HCT116 (cell line): ENCODE data around the gene NPTX1. TPM values are rescaled to one million over a fixed set of nuclear protein-coding genes. Genes with fewer than 3 reads are reported as not detected.

Experiments used
- ATAC-seq: fragments of 200-7000 bp; cut with Tn5 transposase; 2 replicates; pipeline ENCODE4 v1.9.1; 2020; ENCODE audit warnings: mild to moderate bottlenecking, moderate library complexity
- BruUV-seq: library from RNA; stranded (reverse); fragments of 400-500 nt; replicated peaks from 2 replicates; lab custom pipeline; 2021; lab: Mats Ljungman, UMichigan
- CTCF ChIA-PET: fragments of 300-600 bp; sonication (Branson Sonifier 250); formaldehyde crosslinking; loops from one replicate; lab custom pipeline; 2021; ENCODE audit warnings: antibody characterized with exemption; lab: Charles Lee
- POLR2A ChIA-PET: fragments of 300-600, 350-600 bp; sonication (Branson Sonifier 250); formaldehyde crosslinking; loops from one replicate; lab custom pipeline; 2021; ENCODE audit warnings: antibody characterized with exemption; lab: Charles Lee
- RAD21 ChIA-PET, 2 experiments: fragments of 300-600 bp; sonication (Branson Sonifier 250); formaldehyde crosslinking; loops; one replicate each; lab custom pipeline; 2023; ENCODE audit warnings: low total read pairs in 2 of 2; ENCODE audit not compliant: uncharacterized antibody in 2 of 2, unreplicated experiment in 2 of 2, low non-redundant PET in 1 of 2; lab: Charles Lee
- DNase-seq: peaks from one replicate; pipeline ENCODE4 v3.0.0-alpha.2; 2010; ENCODE audit warnings: low read depth, low spot score
- H2AFZ ChIP-seq: fragments of 200-600 bp; shearing (Covaris generic), sonication (generic); 2 replicates; pipeline ENCODE4 v1.6.1; 2017; ENCODE audit warnings: low read depth, mixed run types, mixed read lengths, antibody characterized with exemption, low read length; ENCODE audit not compliant: poor library complexity, severe bottlenecking
- H3K27ac ChIP-seq: 2 replicates; pipeline ENCODE4 v1.5.1; 2012; ENCODE audit warnings: low read depth, low read length
- H3K27me3 ChIP-seq: fragments of 200-600 bp; sonication (generic); 2 replicates; pipeline ENCODE4 v1.6.1; 2016; ENCODE audit warnings: mixed run types, low read length, mixed read lengths; ENCODE audit not compliant: insufficient read depth
- H3K36me3 ChIP-seq, 2 experiments: fragments of 200-500 bp in 1 of 2; fragments of 200-600 bp in 1 of 2; sonication (Bioruptor generic) in 1 of 2; sonication (generic) in 1 of 2; 2 replicates each; pipeline versions ENCODE4 v1.5.1 to v1.6.1; 2014 to 2016; ENCODE audit warnings: low read length in 2 of 2, inconsistent platforms in 1 of 2, mixed read lengths in 1 of 2, mixed run types in 1 of 2; ENCODE audit not compliant: insufficient read depth in 2 of 2, control insufficient read depth in 1 of 2
- H3K4me1 ChIP-seq, 2 experiments: fragments of 200-600 bp in 1 of 2; sonication (generic) in 1 of 2; 2 replicates each; pipeline versions ENCODE4 v1.5.1 to v1.6.1; 2012 to 2017; ENCODE audit warnings: low read length in 2 of 2, inconsistent platforms in 1 of 2, mild to moderate bottlenecking in 1 of 2, mixed read lengths in 1 of 2, mixed run types in 1 of 2, moderate library complexity in 1 of 2; ENCODE audit not compliant: insufficient read depth in 2 of 2, control insufficient read depth in 1 of 2
- H3K4me2 ChIP-seq: fragments of 200-600 bp; sonication (generic); 2 replicates; pipeline ENCODE4 v1.6.1; 2017; ENCODE audit warnings: mixed run types, low read length, mixed read lengths
- H3K4me3 ChIP-seq, 2 experiments: fragments of 200-600 bp in 1 of 2; sonication (generic) in 1 of 2; replicated peaks in 1 of 2; 2 replicates each; pipeline ENCODE4 v1.5.1; 2011 to 2016; ENCODE audit warnings: low read length in 2 of 2, control low read depth in 1 of 2, low read depth in 1 of 2, mild to moderate bottlenecking in 1 of 2, mixed read lengths in 1 of 2, mixed run types in 1 of 2
- H3K79me2 ChIP-seq: fragments of 200-600 bp; sonication (generic); 2 replicates; pipeline ENCODE4 v1.6.1; 2017; ENCODE audit warnings: mild to moderate bottlenecking, mixed run types, low read length, moderate library complexity, mixed read lengths; ENCODE audit not compliant: insufficient read depth
- H3K9ac ChIP-seq: fragments of 200-600 bp; sonication (generic); 2 replicates; pipeline ENCODE4 v1.6.1; 2016; ENCODE audit warnings: low read length, mixed read lengths
- H3K9me2 ChIP-seq: fragments of 200-600 bp; sonication (generic), shearing (Covaris generic); 2 replicates; pipeline ENCODE4 v1.6.1; 2017; ENCODE audit warnings: mixed run types, mild to moderate bottlenecking, moderate library complexity; ENCODE audit not compliant: insufficient read depth
- H3K9me3 ChIP-seq, 2 experiments: fragments of 200-500 bp in 1 of 2; fragments of 200-600 bp in 1 of 2; sonication (Bioruptor generic) in 1 of 2; sonication (generic) in 1 of 2; 2 replicates each; pipeline ENCODE4 v1.6.1; 2014 to 2017; ENCODE audit warnings: low read length in 2 of 2, mixed read lengths in 2 of 2, inconsistent platforms in 1 of 2, low read depth in 1 of 2, mild to moderate bottlenecking in 1 of 2, mixed run types in 1 of 2, moderate library complexity in 1 of 2; ENCODE audit not compliant: control insufficient read depth in 1 of 2, insufficient read depth in 1 of 2
- H4K20me1 ChIP-seq: fragments of 200-600 bp; sonication (generic), shearing (Covaris generic); 2 replicates; pipeline ENCODE4 v1.6.1; 2017; ENCODE audit warnings: mixed run types, mild to moderate bottlenecking, moderate library complexity; ENCODE audit not compliant: insufficient read depth
- CBX3 ChIP-seq: IDR thresholded peaks from 2 replicates; pipeline ENCODE4 v1.6.1; 2012; ENCODE audit warnings: low read depth
- CEBPB ChIP-seq: IDR thresholded peaks from 2 replicates; pipeline ENCODE4 v1.6.1; 2012; ENCODE audit warnings: low read depth
- ELF1 ChIP-seq: IDR thresholded peaks from 2 replicates; pipeline ENCODE4 v1.6.1; 2012; ENCODE audit warnings: low read depth, borderline replicate concordance
- EZH2 ChIP-seq: fragments of 200-600 bp; sonication (generic); IDR thresholded peaks from 2 replicates; pipeline ENCODE4 v1.6.1; 2017; ENCODE audit warnings: antibody characterized with exemption, mixed run types
- FOSL1 ChIP-seq: IDR thresholded peaks from 2 replicates; pipeline ENCODE4 v1.6.1; 2012; ENCODE audit warnings: low read depth
- POLR2A ChIP-seq: IDR thresholded peaks from 2 replicates; pipeline ENCODE4 v1.7.0; 2011; ENCODE audit warnings: borderline replicate concordance; ENCODE audit not compliant: insufficient read depth, insufficient read length; ENCODE audit errors: extremely low read depth
- SP1 ChIP-seq: IDR thresholded peaks from 2 replicates; pipeline ENCODE4 v1.6.1; 2012; ENCODE audit warnings: low read depth
- TCF7L2 ChIP-seq: IDR thresholded peaks from 2 replicates; pipeline ENCODE4 v1.7.0; 2011; ENCODE audit warnings: borderline replicate concordance, inconsistent platforms; ENCODE audit not compliant: insufficient read depth, insufficient read length; ENCODE audit errors: extremely low read depth
- YY1 ChIP-seq: IDR thresholded peaks from 2 replicates; pipeline ENCODE4 v1.6.1; 2011; ENCODE audit warnings: low read length, low read depth, moderate library complexity, mild to moderate bottlenecking; ENCODE audit not compliant: insufficient replicate concordance; ENCODE audit errors: extremely low read depth
- ZFX ChIP-seq: fragments of 450-650 bp; IDR thresholded peaks from 2 replicates; pipeline ENCODE4 v1.6.1; 2017
- ZNF274 ChIP-seq: fragments of 200-500 bp; sonication (Bioruptor generic); IDR thresholded peaks from 2 replicates; pipeline ENCODE4 v1.6.1; 2014; ENCODE audit warnings: mild to moderate bottlenecking, low read depth, low read length, inconsistent platforms
- intact Hi-C: fragments of 100-400 bp; cut with micrococcal nuclease; formaldehyde crosslinking; loops from 2 replicates; pipeline ENCODE4 v1.10.0; 2022
- total RNA-seq: library from RNA; stranded (reverse); gene quantifications from one replicate; pipeline ENCODE4 v1.2.1, GENCODE V29; 2021; ENCODE audit not compliant: unreplicated experiment
- TF ChIP-seq, protein P1 (sequence below): IDR thresholded peaks from 2 replicates; pipeline ENCODE4 v1.6.1; 2012
- TF ChIP-seq, protein P2 (sequence below): IDR thresholded peaks from 2 replicates; pipeline ENCODE4 v1.6.1; 2011; ENCODE audit warnings: mild to moderate bottlenecking, low read length, moderate library complexity; ENCODE audit not compliant: insufficient replicate concordance; ENCODE audit errors: extremely low read depth
- TF ChIP-seq, protein P3 (sequence below), 3 experiments: fragments of 200-600 bp in 1 of 3; sonication (generic) in 1 of 3; IDR thresholded peaks in 2 of 3; conservative IDR thresholded peaks in 1 of 3; 2 replicates each; pipeline ENCODE4 v1.5.1; 2012 to 2017; ENCODE audit warnings: low read depth in 2 of 3, low read length in 2 of 3, antibody characterized with exemption in 1 of 3, borderline replicate concordance in 1 of 3, control low read depth in 1 of 3, mild to moderate bottlenecking in 1 of 3, mixed read lengths in 1 of 3, mixed run types in 1 of 3, moderate library complexity in 1 of 3; ENCODE audit not compliant: insufficient read depth in 1 of 3
- TF ChIP-seq, protein P4 (sequence below): IDR thresholded peaks from 2 replicates; pipeline ENCODE4 v1.6.1; 2012

NPTX1 gene
- total RNA-seq, 1 experiment from 2014 or later, result 0.15 TPM

DNA sequence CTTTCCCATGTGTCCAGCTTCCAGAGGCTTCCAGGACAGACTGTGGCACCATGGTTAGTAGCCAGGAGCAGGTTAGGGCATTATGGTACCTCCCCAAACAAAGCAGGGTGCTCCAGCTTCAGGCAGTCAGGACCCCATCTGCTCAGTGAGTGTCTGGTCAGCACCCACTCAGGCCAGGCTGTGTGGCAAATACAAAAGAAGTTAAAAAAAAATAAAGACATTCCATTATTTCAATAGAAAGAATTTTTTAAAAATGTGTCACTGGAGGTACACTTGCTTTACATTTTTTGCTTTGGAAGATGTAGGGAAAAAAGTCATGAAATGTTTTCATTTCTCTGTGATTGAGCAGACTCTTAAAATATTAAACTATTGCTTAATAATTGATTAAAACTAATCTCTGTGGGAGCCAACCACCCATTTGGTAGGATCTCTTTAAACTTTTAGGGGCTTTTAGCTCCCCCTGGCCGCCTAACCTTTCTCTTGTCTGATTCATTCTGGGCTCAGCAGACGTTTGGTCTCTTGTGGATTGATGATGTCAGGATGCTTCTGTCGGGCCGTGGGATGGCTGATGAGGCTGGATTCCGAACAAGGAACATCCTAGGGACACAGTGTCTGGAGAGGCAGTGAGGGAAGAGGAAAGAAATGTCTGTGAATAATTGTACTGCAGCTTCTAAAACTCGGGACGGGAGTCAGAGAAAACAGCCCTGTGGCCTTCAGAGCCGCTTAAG is 28.4 kb upstream of the NPTX1 start:
- peaks cover 31% of the 10 kb centered on the region; the same call in 1 of the 2 replicates for H3K27me3 ChIP-seq
- H4K20me1 ChIP-seq, result no peaks in the 10 kb centered on the region
- CTCF ChIA-PET, result no interaction called here
- no peak overlapping the region for H2AFZ ChIP-seq
- ATAC-seq, result no peak
- H3K36me3 ChIP-seq, result no peaks in the 10 kb centered on the region
- no peaks in the 10 kb centered on the region for H3K9me3 ChIP-seq
- TF ChIP-seq, protein P1, sequence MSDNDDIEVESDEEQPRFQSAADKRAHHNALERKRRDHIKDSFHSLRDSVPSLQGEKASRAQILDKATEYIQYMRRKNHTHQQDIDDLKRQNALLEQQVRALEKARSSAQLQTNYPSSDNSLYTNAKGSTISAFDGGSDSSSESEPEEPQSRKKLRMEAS, result no peak
- no peak for TF ChIP-seq ZFX
- no peak for TF ChIP-seq CBX3
- no peak for TF ChIP-seq CEBPB
- TF ChIP-seq, protein P2, sequence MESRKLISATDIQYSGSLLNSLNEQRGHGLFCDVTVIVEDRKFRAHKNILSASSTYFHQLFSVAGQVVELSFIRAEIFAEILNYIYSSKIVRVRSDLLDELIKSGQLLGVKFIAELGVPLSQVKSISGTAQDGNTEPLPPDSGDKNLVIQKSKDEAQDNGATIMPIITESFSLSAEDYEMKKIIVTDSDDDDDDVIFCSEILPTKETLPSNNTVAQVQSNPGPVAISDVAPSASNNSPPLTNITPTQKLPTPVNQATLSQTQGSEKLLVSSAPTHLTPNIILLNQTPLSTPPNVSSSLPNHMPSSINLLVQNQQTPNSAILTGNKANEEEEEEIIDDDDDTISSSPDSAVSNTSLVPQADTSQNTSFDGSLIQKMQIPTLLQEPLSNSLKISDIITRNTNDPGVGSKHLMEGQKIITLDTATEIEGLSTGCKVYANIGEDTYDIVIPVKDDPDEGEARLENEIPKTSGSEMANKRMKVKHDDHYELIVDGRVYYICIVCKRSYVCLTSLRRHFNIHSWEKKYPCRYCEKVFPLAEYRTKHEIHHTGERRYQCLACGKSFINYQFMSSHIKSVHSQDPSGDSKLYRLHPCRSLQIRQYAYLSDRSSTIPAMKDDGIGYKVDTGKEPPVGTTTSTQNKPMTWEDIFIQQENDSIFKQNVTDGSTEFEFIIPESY, result no peak
- TF ChIP-seq ZNF274, result no peak
- no peak for TF ChIP-seq ELF1
- TF ChIP-seq TCF7L2, result no peak
- TF ChIP-seq SP1, result no peak
- no peak for TF ChIP-seq FOSL1
- no peak for TF ChIP-seq YY1
- TF ChIP-seq, protein P3, sequence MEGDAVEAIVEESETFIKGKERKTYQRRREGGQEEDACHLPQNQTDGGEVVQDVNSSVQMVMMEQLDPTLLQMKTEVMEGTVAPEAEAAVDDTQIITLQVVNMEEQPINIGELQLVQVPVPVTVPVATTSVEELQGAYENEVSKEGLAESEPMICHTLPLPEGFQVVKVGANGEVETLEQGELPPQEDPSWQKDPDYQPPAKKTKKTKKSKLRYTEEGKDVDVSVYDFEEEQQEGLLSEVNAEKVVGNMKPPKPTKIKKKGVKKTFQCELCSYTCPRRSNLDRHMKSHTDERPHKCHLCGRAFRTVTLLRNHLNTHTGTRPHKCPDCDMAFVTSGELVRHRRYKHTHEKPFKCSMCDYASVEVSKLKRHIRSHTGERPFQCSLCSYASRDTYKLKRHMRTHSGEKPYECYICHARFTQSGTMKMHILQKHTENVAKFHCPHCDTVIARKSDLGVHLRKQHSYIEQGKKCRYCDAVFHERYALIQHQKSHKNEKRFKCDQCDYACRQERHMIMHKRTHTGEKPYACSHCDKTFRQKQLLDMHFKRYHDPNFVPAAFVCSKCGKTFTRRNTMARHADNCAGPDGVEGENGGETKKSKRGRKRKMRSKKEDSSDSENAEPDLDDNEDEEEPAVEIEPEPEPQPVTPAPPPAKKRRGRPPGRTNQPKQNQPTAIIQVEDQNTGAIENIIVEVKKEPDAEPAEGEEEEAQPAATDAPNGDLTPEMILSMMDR (IDR thresholded peaks at IDR 0.05 in 2 of 3, conservative IDR thresholded peaks at IDR 0.05 in 1 of 3; ENCODE audit: borderline replicate concordance in 1 of 3, insufficient read depth in 1 of 3, low read depth in 2 of 3, low read length in 2 of 3), result no peak
- no peak for TF ChIP-seq EZH2
- TF ChIP-seq POLR2A, result no peak
- TF ChIP-seq, protein P4, sequence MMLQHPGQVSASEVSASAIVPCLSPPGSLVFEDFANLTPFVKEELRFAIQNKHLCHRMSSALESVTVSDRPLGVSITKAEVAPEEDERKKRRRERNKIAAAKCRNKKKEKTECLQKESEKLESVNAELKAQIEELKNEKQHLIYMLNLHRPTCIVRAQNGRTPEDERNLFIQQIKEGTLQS, result no peak
- TF ChIP-seq, all 23 proteins: peak for 0
- BruUV-seq, result no TSS peak
- RAD21 ChIA-PET, result no interaction called here
- no peak overlapping the region for H3K27ac ChIP-seq
- POLR2A ChIA-PET, result interaction anchor here (1.3 kb wide), 1 partner anchor 50 kb away, joined by 3 read pairs; no protein-coding TSS in a partner anchor
- no peak overlapping the region for H3K4me2 ChIP-seq
- H3K79me2 ChIP-seq, result no peaks in the 10 kb centered on the region
- intact Hi-C loops, result no loop called here
- H3K4me3 ChIP-seq, result no peak overlapping the region
- H3K4me1 ChIP-seq, result no peaks in the 10 kb centered on the region
- no peaks in the 10 kb centered on the region for H3K9me2 ChIP-seq
- no peak overlapping the region for H3K9ac ChIP-seq
- DNase-seq, result no peak
